ENCODE measurements around the gene ELP1.

GRCh38 chr9:108864446-108864845 is 69.5 kb downstream of the ELP1 start:
- no peak for TF ChIP-seq CTCF (IDR thresholded peaks at IDR 0.05)
- TF ChIP-seq POLR2A (IDR thresholded peaks at IDR 0.05): no peak
